Activated naive CD8-positive, alpha-beta T cell (primary cell): ENCODE results near the gene KLB.
"Not testable (repeated sequence)": the region's sequence is repeated elsewhere in the genome, so short reads cannot be mapped to it uniquely, and the experiment has no call there.

Source experiments
- H3K27ac Mint-ChIP-seq: one replicate; pipeline ENCODE4 v1.8.0; 2021; ENCODE audit warnings: mixed read lengths
- H3K27me3 Mint-ChIP-seq: one replicate; pipeline ENCODE4 v1.8.0; 2021; ENCODE audit warnings: mixed read lengths
- H3K36me3 Mint-ChIP-seq: one replicate; pipeline ENCODE4 v1.8.0; 2021; ENCODE audit warnings: mixed read lengths
- H3K4me1 Mint-ChIP-seq: one replicate; pipeline ENCODE4 v1.8.0; 2021; ENCODE audit warnings: low read depth, mixed read lengths
- H3K4me3 Mint-ChIP-seq: one replicate; pipeline ENCODE4 v1.8.0; 2021; ENCODE audit warnings: mild to moderate bottlenecking, mixed read lengths
- H3K9me3 Mint-ChIP-seq: one replicate; pipeline ENCODE4 v1.8.0; 2021; ENCODE audit warnings: low read depth, mixed read lengths

Gene KLB

GRCh38 chr4:39442998-39443397 lies 36.3 kb downstream of the KLB start:
- Mint-ChIP-seq H3K4me1 (peaks cover 10% of the 10 kb centered on the region), H3K27me3 (no peaks in the 10 kb centered on the region), H3K4me3 (no peak overlapping the region), H3K36me3 (no peaks in the 10 kb centered on the region), H3K27ac (no peak overlapping the region), H3K9me3 (no peaks in the 10 kb centered on the region)

GRCh38 chr4:39446483-39446841 lies 39.7 kb downstream of the KLB start:
- Mint-ChIP-seq H3K36me3 (no peaks in the 10 kb centered on the region), H3K27me3 (no peaks in the 10 kb centered on the region), H3K9me3 (no peaks in the 10 kb centered on the region), H3K4me3 (no peak overlapping the region), H3K27ac (no peak overlapping the region), H3K4me1 (peaks cover 17% of the 10 kb centered on the region)

GRCh38 chr4:39446842-39447573 lies 40.3 kb downstream of the KLB start:
- H3K4me1 Mint-ChIP-seq: peaks cover 20% of the 10 kb centered on the region
- peak overlapping the region; percentile 59 for H3K4me3 Mint-ChIP-seq
- H3K36me3 Mint-ChIP-seq: peaks cover under 1% of the 10 kb centered on the region
- H3K9me3 Mint-ChIP-seq: no peaks in the 10 kb centered on the region
- H3K27me3 Mint-ChIP-seq: no peaks in the 10 kb centered on the region
- H3K27ac Mint-ChIP-seq: no peak overlapping the region

GRCh38 chr4:39450618-39451017 lies 43.9 kb downstream of the KLB start:
- Mint-ChIP-seq H3K27me3 (no peaks in the 10 kb centered on the region), H3K9me3 (no peaks in the 10 kb centered on the region), H3K36me3 (peaks cover 16% of the 10 kb centered on the region), H3K4me3 (no peak overlapping the region), H3K27ac (peak overlapping the region; percentile 81), H3K4me1 (peaks cover 49% of the 10 kb centered on the region)

GRCh38 chr4:39451423-39452023 lies 44.8 kb downstream of the KLB start:
- no peaks in the 10 kb centered on the region for H3K27me3 Mint-ChIP-seq
- peak overlapping the region; percentile 81 for H3K27ac Mint-ChIP-seq

GRCh38 chr4:39452153-39452859 lies 45.6 kb downstream of the KLB start:
- no peaks in the 10 kb centered on the region for H3K27me3 Mint-ChIP-seq
- H3K4me3 Mint-ChIP-seq: no peak overlapping the region
- H3K27ac Mint-ChIP-seq: peak overlapping the region; percentile 82
- peaks cover 24% of the 10 kb centered on the region for H3K36me3 Mint-ChIP-seq
- peaks cover 60% of the 10 kb centered on the region for H3K4me1 Mint-ChIP-seq
- H3K9me3 Mint-ChIP-seq: no peaks in the 10 kb centered on the region

More at GRCh38 chr4:39451423-39452023, 44.8 kb downstream of the KLB start:
- no peak overlapping the region for H3K4me3 Mint-ChIP-seq
- H3K9me3 Mint-ChIP-seq: no peaks in the 10 kb centered on the region
- H3K4me1 Mint-ChIP-seq: peaks cover 56% of the 10 kb centered on the region
- peaks cover 16% of the 10 kb centered on the region for H3K36me3 Mint-ChIP-seq

GRCh38 chr4:39452860-39453587 lies 46.3 kb downstream of the KLB start:
- Mint-ChIP-seq H3K4me1 (peaks cover 53% of the 10 kb centered on the region), H3K36me3 (peaks cover 30% of the 10 kb centered on the region), H3K27ac (peak overlapping the region; percentile 82), H3K27me3 (no peaks in the 10 kb centered on the region), H3K4me3 (peak overlapping the region; percentile 52), H3K9me3 (no peaks in the 10 kb centered on the region)

- no peaks in the 10 kb centered on the region for H3K9me3 Mint-ChIP-seq
- H3K4me1 Mint-ChIP-seq: peaks cover 53% of the 10 kb centered on the region
- H3K36me3 Mint-ChIP-seq: peaks cover 34% of the 10 kb centered on the region
- peak overlapping the region; percentile 99 for H3K4me3 Mint-ChIP-seq
- H3K27ac Mint-ChIP-seq: peak overlapping the region; percentile 75
- H3K27me3 Mint-ChIP-seq: no peaks in the 10 kb centered on the region
Observed at GRCh38 chr4:39453738-39454137, 47.0 kb downstream of the KLB start.

GRCh38 chr4:39455486-39455885 lies 48.8 kb downstream of the KLB start:
- no peaks in the 10 kb centered on the region for H3K9me3 Mint-ChIP-seq
- peak overlapping the region; percentile 99 for H3K4me3 Mint-ChIP-seq
- H3K27ac Mint-ChIP-seq: peak overlapping the region; percentile 50
- H3K27me3 Mint-ChIP-seq: no peaks in the 10 kb centered on the region
- peaks cover 34% of the 10 kb centered on the region for H3K36me3 Mint-ChIP-seq
- peaks cover 58% of the 10 kb centered on the region for H3K4me1 Mint-ChIP-seq

GRCh38 chr4:39456946-39457763 lies 50.4 kb downstream of the KLB start:
- Mint-ChIP-seq H3K27ac (peak overlapping the region; percentile 99), H3K27me3 (no peaks in the 10 kb centered on the region), H3K9me3 (no peaks in the 10 kb centered on the region), H3K4me3 (peak overlapping the region; percentile 99), H3K4me1 (peaks cover 56% of the 10 kb centered on the region), H3K36me3 (peaks cover 32% of the 10 kb centered on the region)

- Mint-ChIP-seq H3K4me3 (peak overlapping the region; percentile 99), H3K4me1 (peaks cover 49% of the 10 kb centered on the region), H3K27ac (peak overlapping the region; percentile 99), H3K36me3 (peaks cover 29% of the 10 kb centered on the region)
- H3K27me3 Mint-ChIP-seq, H3K9me3 Mint-ChIP-seq: not testable (repeated sequence)
Observed at GRCh38 chr4:39458161-39458504, 51.4 kb downstream of the KLB start.

- H3K4me3 Mint-ChIP-seq: peak within 1 kb of the TSS; percentile 99
- H3K27ac Mint-ChIP-seq: peak within 1 kb of the TSS; percentile 99
- no peaks in the 10 kb centered on the region for H3K27me3 Mint-ChIP-seq
- peaks cover 43% of the 10 kb centered on the region for H3K4me1 Mint-ChIP-seq
- H3K9me3 Mint-ChIP-seq: no peaks in the 10 kb centered on the region
- peaks cover 25% of the 10 kb centered on the region for H3K36me3 Mint-ChIP-seq
Observed at GRCh38 chr4:39458505-39459300, 52.0 kb downstream of the KLB start, which contains the start of the genes LIAS and RPL9. Gene LIAS, plus strand, starts transcription at chr4:39459056. Its CDS starts 62 bp downstream, at chr4:39459118. Gene RPL9, minus strand, starts transcription at chr4:39458922. Its CDS starts 483 bp downstream, at chr4:39458439.

GRCh38 chr4:39464886-39465501 lies 58.3 kb downstream of the KLB start:
- no peaks in the 10 kb centered on the region for H3K9me3 Mint-ChIP-seq
- H3K4me1 Mint-ChIP-seq: peaks cover 16% of the 10 kb centered on the region
- H3K27me3 Mint-ChIP-seq: no peaks in the 10 kb centered on the region
- no peak overlapping the region for H3K4me3 Mint-ChIP-seq
- H3K36me3 Mint-ChIP-seq: no peaks in the 10 kb centered on the region
- no peak overlapping the region for H3K27ac Mint-ChIP-seq
